KOPT-K1 (cell line): ENCODE measurements around the gene PLXNA1.

ENCODE experiments used
- H3K27ac ChIP-seq: fragments of 200-600 bp; sonication (generic); 2 replicates; pipeline ENCODE4 v1.5.1; 2016; ENCODE audit warnings: antibody characterized with exemption, mild to moderate bottlenecking, low read depth, low read length; ENCODE audit not compliant: poor library complexity, severe bottlenecking
- H3K36me3 ChIP-seq: fragments of 200-600 bp; sonication (generic); 2 replicates; pipeline ENCODE4 v1.5.1; 2017; ENCODE audit warnings: antibody characterized with exemption, mild to moderate bottlenecking, low read length, moderate library complexity; ENCODE audit not compliant: insufficient read depth
- H3K9me3 ChIP-seq: fragments of 200-600 bp; sonication (generic); 2 replicates; pipeline ENCODE4 v1.5.1; 2017; ENCODE audit warnings: antibody characterized with exemption, low read length, mild to moderate bottlenecking; ENCODE audit not compliant: insufficient read depth, poor library complexity, severe bottlenecking

PLXNA1 gene

GRCh38 chr3:126985132-126985985 lies 2.4 kb downstream of the PLXNA1 start:
- H3K27ac ChIP-seq = no peak overlapping the region
- H3K36me3 ChIP-seq = peaks cover 18% of the 10 kb centered on the region; the same call in 1 of the 2 replicates
- no peaks in the 10 kb centered on the region for H3K9me3 ChIP-seq

GRCh38 chr3:126986001-126986400 lies 3.1 kb downstream of the PLXNA1 start:
- Histone ChIP-seq H3K9me3 (no peaks in the 10 kb centered on the region), H3K27ac (no peak overlapping the region), H3K36me3 (peaks cover 24% of the 10 kb centered on the region; the same call in 1 of the 2 replicates)

- H3K27ac ChIP-seq = no peak overlapping the region
- H3K36me3 ChIP-seq = peaks cover 24% of the 10 kb centered on the region; the same call in 1 of the 2 replicates
Observed at GRCh38 chr3:126987129-126987528, 4.2 kb downstream of the PLXNA1 start.

GRCh38 chr3:126987596-126987995 lies 4.7 kb downstream of the PLXNA1 start:
- Histone ChIP-seq H3K9me3 (no peaks in the 10 kb centered on the region), H3K27ac (no peak overlapping the region), H3K36me3 (peaks cover 24% of the 10 kb centered on the region; the same call in 1 of the 2 replicates)

More at GRCh38 chr3:126987129-126987528, 4.2 kb downstream of the PLXNA1 start:
- H3K9me3 ChIP-seq = no peaks in the 10 kb centered on the region

GRCh38 chr3:126988451-126989021 lies 5.6 kb downstream of the PLXNA1 start:
- Histone ChIP-seq H3K9me3 (no peaks in the 10 kb centered on the region), H3K27ac (no peak overlapping the region), H3K36me3 (peaks cover 24% of the 10 kb centered on the region; the same call in 1 of the 2 replicates)

- H3K27ac ChIP-seq = no peak overlapping the region
- H3K36me3 ChIP-seq = peaks cover 24% of the 10 kb centered on the region; the same call in 1 of the 2 replicates
- no peaks in the 10 kb centered on the region for H3K9me3 ChIP-seq
Observed at GRCh38 chr3:126989316-126990023, 6.6 kb downstream of the PLXNA1 start.

- Histone ChIP-seq H3K36me3 (peaks cover 24% of the 10 kb centered on the region; the same call in 1 of the 2 replicates), H3K9me3 (no peaks in the 10 kb centered on the region), H3K27ac (no peak overlapping the region)
Observed at GRCh38 chr3:126990024-126990700, 7.2 kb downstream of the PLXNA1 start.

- Histone ChIP-seq H3K9me3 (no peaks in the 10 kb centered on the region), H3K27ac (no peak overlapping the region), H3K36me3 (peaks cover 24% of the 10 kb centered on the region; the same call in 1 of the 2 replicates)
Observed at GRCh38 chr3:126990890-126991289, 8.0 kb downstream of the PLXNA1 start.

GRCh38 chr3:126991366-126992200 lies 8.7 kb downstream of the PLXNA1 start:
- Histone ChIP-seq H3K27ac (no peak overlapping the region), H3K9me3 (no peaks in the 10 kb centered on the region), H3K36me3 (peaks cover 24% of the 10 kb centered on the region; the same call in 1 of the 2 replicates)

- Histone ChIP-seq H3K27ac (no peak overlapping the region), H3K9me3 (no peaks in the 10 kb centered on the region), H3K36me3 (peaks cover 24% of the 10 kb centered on the region; the same call in 1 of the 2 replicates)
Observed at GRCh38 chr3:126992216-126992615, 9.3 kb downstream of the PLXNA1 start.

- H3K36me3 ChIP-seq = peaks cover 24% of the 10 kb centered on the region; the same call in 1 of the 2 replicates
- no peaks in the 10 kb centered on the region for H3K9me3 ChIP-seq
- H3K27ac ChIP-seq = no peak overlapping the region
Observed at GRCh38 chr3:126992776-126993175, 9.9 kb downstream of the PLXNA1 start.

GRCh38 chr3:126993436-126993835 lies 10.5 kb downstream of the PLXNA1 start:
- Histone ChIP-seq H3K27ac (no peak overlapping the region), H3K9me3 (no peaks in the 10 kb centered on the region), H3K36me3 (peaks cover 24% of the 10 kb centered on the region; the same call in 1 of the 2 replicates)

- peaks cover 12% of the 10 kb centered on the region; the same call in 1 of the 2 replicates for H3K36me3 ChIP-seq
- H3K9me3 ChIP-seq = no peaks in the 10 kb centered on the region
- no peak overlapping the region for H3K27ac ChIP-seq
Observed at GRCh38 chr3:126994661-126995245, 11.8 kb downstream of the PLXNA1 start.
